Choroid plexus epithelial cell (primary cell): ENCODE data around the gene GRIFIN.

Experiments
- DNase-seq: peaks from one replicate; pipeline ENCODE4 v3.0.0-alpha.2; 2010; ENCODE audit warnings: low read depth
- H3K4me3 ChIP-seq: 2 replicates; pipeline ENCODE4 v1.5.1; 2011; ENCODE audit warnings: low read depth, mild to moderate bottlenecking, control low read depth, low read length, moderate library complexity
- CTCF ChIP-seq: conservative IDR thresholded peaks from 2 replicates; pipeline ENCODE4 v1.5.1; 2011; ENCODE audit warnings: low read depth, mild to moderate bottlenecking, control low read depth, inconsistent platforms, low read length, moderate library complexity

GRIFIN gene

GRCh38 chr7:2521341-2521745 is 45.1 kb upstream of the GRIFIN start:
- H3K4me3 ChIP-seq, result peak overlapping the region; percentile 28
- DNase-seq, result no peak
- TF ChIP-seq CTCF, result no peak

GRCh38 chr7:2520761-2521290 is 44.6 kb upstream of the GRIFIN start:
- no peak for DNase-seq
- peak overlapping the region; percentile 46 for H3K4me3 ChIP-seq
- TF ChIP-seq CTCF, result no peak

GRCh38 chr7:2520131-2520760 is 44.0 kb upstream of the GRIFIN start:
- no peak for DNase-seq
- H3K4me3 ChIP-seq, result peak overlapping the region; percentile 46
- no peak for TF ChIP-seq CTCF

GRCh38 chr7:2519119-2519930 is 43.1 kb upstream of the GRIFIN start, which contains the start of gene LFNG:
LFNG (plus strand) TSS chr7:2519774; CDS start chr7:2519862, 88 bp downstream.
- peak within 1 kb of the TSS; percentile 47 for H3K4me3 ChIP-seq
- DNase-seq, result peak; percentile 86
- TF ChIP-seq CTCF, result no peak

GRCh38 chr7:2518737-2519118 is 42.5 kb upstream of the GRIFIN start:
- no peak for TF ChIP-seq CTCF
- H3K4me3 ChIP-seq, result peak overlapping the region; percentile 47

GRCh38 chr7:2517678-2518507 is 41.7 kb upstream of the GRIFIN start:
- H3K4me3 ChIP-seq, result no peak overlapping the region
- DNase-seq, result peak; percentile 61

More at GRCh38 chr7:2518737-2519118, 42.5 kb upstream of the GRIFIN start:
- DNase-seq, result no peak

More at GRCh38 chr7:2517678-2518507, 41.7 kb upstream of the GRIFIN start:
- TF ChIP-seq CTCF, result no peak
